ENCODE measurements around the gene CLSTN2.

Gene CLSTN2

DNA sequence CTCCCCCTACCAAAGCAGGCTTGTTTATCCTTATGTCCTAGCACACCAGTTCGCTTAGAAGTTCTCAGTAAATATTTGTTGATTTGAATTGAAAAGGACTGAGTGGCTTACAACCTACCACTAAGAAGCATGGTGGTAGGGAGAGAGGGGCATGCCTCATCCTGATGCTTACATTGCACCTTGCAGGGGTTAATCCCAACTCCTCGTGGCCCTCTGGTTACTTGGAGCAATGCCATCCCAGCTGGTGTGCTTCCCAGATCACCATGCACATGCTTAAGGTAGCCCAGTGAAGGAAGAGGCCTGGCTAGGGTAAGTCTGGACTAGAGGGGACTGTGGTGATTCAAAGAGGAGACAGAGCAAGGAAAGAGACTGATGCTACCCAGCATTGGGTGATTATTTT lies 253.3 kb downstream of the CLSTN2 start:
- H3K4me3 Mint-ChIP-seq, result no peak overlapping the region
- no peak overlapping the region for H3K27ac Mint-ChIP-seq
- H3K27me3 Mint-ChIP-seq, result no peaks in the 10 kb centered on the region
- DNase-seq, result no peak
- H3K36me3 Mint-ChIP-seq, result no peaks in the 10 kb centered on the region
- CTCF ChIA-PET, result no interaction called here
- no peaks in the 10 kb centered on the region for H3K4me1 Mint-ChIP-seq
- H3K9me3 Mint-ChIP-seq, result no peaks in the 10 kb centered on the region

DNA sequence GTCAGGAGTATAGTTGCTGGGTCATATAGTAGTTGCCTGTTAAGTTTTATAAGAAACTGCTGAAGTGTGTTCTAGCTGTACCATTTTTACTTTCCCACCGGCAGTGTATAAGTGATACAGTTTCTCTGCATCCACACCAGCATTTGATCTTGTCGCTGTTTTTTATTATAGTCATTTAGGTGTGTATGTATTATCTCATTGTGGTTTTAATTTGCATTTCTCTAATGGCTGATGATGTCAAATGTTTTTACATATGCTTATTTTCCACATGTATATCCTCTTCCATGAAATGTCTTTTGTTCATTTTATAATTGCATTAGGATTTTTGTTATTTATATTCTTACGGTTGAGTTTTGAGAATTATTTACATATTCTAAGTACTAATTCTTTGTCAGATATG lies 254.3 kb downstream of the CLSTN2 start:
- H3K4me1 Mint-ChIP-seq, result no peaks in the 10 kb centered on the region
- no peaks in the 10 kb centered on the region for H3K36me3 Mint-ChIP-seq
- DNase-seq, result no peak
- H3K27me3 Mint-ChIP-seq, result no peaks in the 10 kb centered on the region
- CTCF ChIA-PET, result no interaction called here
- no peak overlapping the region for H3K4me3 Mint-ChIP-seq
- no peak overlapping the region for H3K27ac Mint-ChIP-seq
- no peaks in the 10 kb centered on the region for H3K9me3 Mint-ChIP-seq

GRCh38 chr3:140189976-140190375 lies 255.0 kb downstream of the CLSTN2 start:
- Mint-ChIP-seq H3K9me3 (no peaks in the 10 kb centered on the region), H3K27ac (no peak overlapping the region), H3K27me3 (no peaks in the 10 kb centered on the region), H3K36me3 (no peaks in the 10 kb centered on the region), H3K4me3 (no peak overlapping the region), H3K4me1 (no peaks in the 10 kb centered on the region)
- no peak for DNase-seq
- CTCF ChIA-PET, result no interaction called here

DNA sequence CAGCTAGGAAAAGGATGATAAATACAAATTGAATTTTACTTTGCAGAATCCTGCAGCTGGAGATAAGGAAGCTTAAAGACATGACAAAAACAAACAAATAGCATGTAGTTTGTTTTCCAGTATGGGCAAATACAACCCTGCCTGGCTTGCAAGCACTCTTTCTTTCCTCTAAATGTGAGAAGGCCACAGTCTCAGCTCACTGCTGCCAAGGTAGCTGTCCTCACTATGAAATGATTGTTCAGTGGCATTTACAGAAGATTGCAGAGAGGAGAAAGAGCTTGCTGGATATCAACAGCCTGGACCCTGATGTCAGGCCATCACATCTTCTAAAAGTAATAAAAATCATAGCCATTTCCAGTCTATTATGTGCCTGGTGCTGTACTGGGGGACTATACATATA lies 262.0 kb downstream of the CLSTN2 start:
- no peak overlapping the region for H3K4me3 Mint-ChIP-seq
- H3K9me3 Mint-ChIP-seq, result no peaks in the 10 kb centered on the region
- CTCF ChIA-PET, result no interaction called here
- peaks cover 4% of the 10 kb centered on the region for H3K27me3 Mint-ChIP-seq
- H3K27ac Mint-ChIP-seq, result no peak overlapping the region
- H3K4me1 Mint-ChIP-seq, result no peaks in the 10 kb centered on the region
- no peaks in the 10 kb centered on the region for H3K36me3 Mint-ChIP-seq
- no peak for DNase-seq

DNA sequence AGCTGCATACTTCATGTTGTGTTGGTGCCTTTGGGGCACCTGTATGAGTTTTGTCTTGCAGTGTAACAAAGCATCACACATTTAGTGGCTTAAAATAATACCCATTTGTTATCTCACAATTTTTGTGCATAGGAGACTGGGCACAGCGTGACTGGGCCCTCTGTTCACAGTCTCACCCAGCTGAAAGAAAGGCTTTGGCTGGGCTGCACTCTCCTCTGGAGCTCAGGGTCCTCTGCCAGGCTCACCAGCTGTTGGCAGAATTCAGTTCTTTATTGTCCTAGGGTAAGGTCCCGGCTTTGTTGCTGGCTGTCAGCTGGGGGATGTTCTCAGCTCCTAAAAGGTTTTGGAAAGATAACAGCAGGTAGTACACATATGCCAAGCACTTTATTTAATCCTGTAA lies 263.3 kb downstream of the CLSTN2 start:
- no peak for DNase-seq
- Mint-ChIP-seq H3K9me3 (no peaks in the 10 kb centered on the region), H3K27ac (no peak overlapping the region), H3K36me3 (no peaks in the 10 kb centered on the region), H3K4me3 (no peak overlapping the region), H3K27me3 (peaks cover 4% of the 10 kb centered on the region), H3K4me1 (no peaks in the 10 kb centered on the region)
- CTCF ChIA-PET, result no interaction called here

- CTCF ChIA-PET, result no interaction called here
- H3K36me3 Mint-ChIP-seq, result no peaks in the 10 kb centered on the region
Measured at GRCh38 chr3:140199008-140199407, 264.0 kb downstream of the CLSTN2 start.

DNA sequence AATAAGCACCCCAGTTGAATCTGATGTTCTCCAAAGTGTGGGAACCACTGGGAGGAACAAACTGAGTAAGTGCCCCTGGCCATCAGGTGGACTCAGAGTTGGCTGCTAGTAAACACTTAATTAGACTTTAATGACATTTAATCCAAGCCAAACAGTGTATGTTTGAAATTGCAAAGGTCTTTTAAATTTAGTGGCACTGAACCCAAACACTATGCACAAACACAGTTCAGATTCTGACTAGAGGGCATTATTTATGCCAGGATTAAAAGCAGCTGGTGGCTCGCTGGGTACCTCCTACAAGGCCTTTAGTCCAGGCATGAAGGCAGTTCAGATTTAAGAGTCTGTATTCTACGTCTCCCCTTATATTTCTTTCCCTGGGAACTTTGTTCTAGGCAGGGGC lies 264.8 kb downstream of the CLSTN2 start:
- CTCF ChIA-PET, result no interaction called here
- DNase-seq, result no peak
- Mint-ChIP-seq H3K36me3 (no peaks in the 10 kb centered on the region), H3K27ac (no peak overlapping the region), H3K4me1 (no peaks in the 10 kb centered on the region), H3K27me3 (peaks cover 4% of the 10 kb centered on the region), H3K4me3 (no peak overlapping the region), H3K9me3 (no peaks in the 10 kb centered on the region)

More at GRCh38 chr3:140199008-140199407, 264.0 kb downstream of the CLSTN2 start:
- Mint-ChIP-seq H3K9me3 (no peaks in the 10 kb centered on the region), H3K4me1 (no peaks in the 10 kb centered on the region), H3K4me3 (no peak overlapping the region), H3K27me3 (peaks cover 4% of the 10 kb centered on the region), H3K27ac (no peak overlapping the region)
- DNase-seq, result no peak

DNA sequence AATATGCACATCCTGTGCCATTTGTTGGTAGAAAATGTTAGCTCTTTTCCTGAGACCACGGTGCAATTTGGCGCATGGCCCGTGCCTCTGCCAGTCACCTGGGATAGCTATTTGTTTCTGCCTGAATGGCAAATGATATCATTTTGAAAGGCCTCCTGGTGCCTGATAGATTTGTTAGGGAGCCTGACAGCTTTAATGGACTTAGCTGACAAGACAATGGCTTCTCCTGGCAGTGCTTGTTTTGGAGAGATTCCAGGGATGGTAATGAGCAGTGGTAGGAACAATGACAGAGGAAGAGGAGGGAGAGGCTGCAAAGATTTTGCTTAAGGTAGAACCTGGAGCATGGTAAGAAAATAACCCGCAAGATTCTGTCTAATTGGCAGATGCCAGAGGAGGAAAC lies 268.5 kb downstream of the CLSTN2 start:
- H3K9me3 Mint-ChIP-seq, result no peaks in the 10 kb centered on the region
- H3K27ac Mint-ChIP-seq, result no peak overlapping the region
- no peak overlapping the region for H3K4me3 Mint-ChIP-seq
- DNase-seq, result no peak
- no peaks in the 10 kb centered on the region for H3K36me3 Mint-ChIP-seq
- H3K4me1 Mint-ChIP-seq, result no peaks in the 10 kb centered on the region
- no peaks in the 10 kb centered on the region for H3K27me3 Mint-ChIP-seq
- CTCF ChIA-PET, result no interaction called here

DNA sequence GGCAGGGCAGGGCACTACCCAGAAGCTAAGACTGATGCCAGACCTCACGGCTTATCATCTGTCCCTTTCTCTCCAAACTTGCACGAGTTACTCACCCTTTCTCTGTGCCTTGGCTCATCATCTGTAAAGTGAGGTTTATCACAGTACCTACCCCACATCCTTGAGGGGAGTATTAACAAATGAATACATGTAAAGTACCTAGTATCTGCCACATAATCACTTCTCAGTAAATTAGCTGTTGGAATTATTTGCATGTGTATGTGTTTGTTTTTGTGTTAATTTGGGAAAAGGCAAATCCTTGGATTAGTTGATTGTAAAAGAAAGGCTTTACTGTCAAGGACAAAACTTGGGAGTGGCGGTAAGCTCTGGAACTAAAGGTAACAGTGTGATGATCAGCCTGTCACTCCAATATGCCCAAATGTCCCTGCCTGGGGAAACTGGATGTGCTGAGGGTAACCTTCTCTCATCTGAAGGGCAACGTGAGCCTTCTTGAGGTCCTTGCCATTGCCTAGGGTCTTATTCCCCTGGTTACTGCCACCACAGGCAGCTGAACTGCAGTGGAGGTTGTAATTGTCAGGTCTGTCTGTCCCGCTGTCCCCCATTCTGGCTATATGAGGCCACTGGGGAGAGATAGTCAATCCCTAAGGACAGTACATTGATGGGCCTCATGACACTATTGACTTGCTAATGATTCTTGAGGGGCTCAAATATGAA lies 269.4 kb downstream of the CLSTN2 start:
- Mint-ChIP-seq H3K9me3 (no peaks in the 10 kb centered on the region), H3K36me3 (no peaks in the 10 kb centered on the region), H3K27ac (no peak overlapping the region), H3K27me3 (no peaks in the 10 kb centered on the region), H3K4me3 (no peak overlapping the region), H3K4me1 (no peaks in the 10 kb centered on the region)
- CTCF ChIA-PET, result no interaction called here
- no peak for DNase-seq

GRCh38 chr3:140205598-140205997 lies 270.6 kb downstream of the CLSTN2 start:
- H3K27me3 Mint-ChIP-seq, result no peaks in the 10 kb centered on the region
- CTCF ChIA-PET, result no interaction called here
- no peak overlapping the region for H3K27ac Mint-ChIP-seq
- H3K4me1 Mint-ChIP-seq, result no peaks in the 10 kb centered on the region
- DNase-seq, result no peak
- H3K9me3 Mint-ChIP-seq, result no peaks in the 10 kb centered on the region
- no peak overlapping the region for H3K4me3 Mint-ChIP-seq
- H3K36me3 Mint-ChIP-seq, result no peaks in the 10 kb centered on the region

GRCh38 chr3:140206196-140207040 lies 271.4 kb downstream of the CLSTN2 start:
- Mint-ChIP-seq H3K4me1 (no peaks in the 10 kb centered on the region), H3K9me3 (no peaks in the 10 kb centered on the region), H3K27ac (no peak overlapping the region), H3K4me3 (no peak overlapping the region), H3K27me3 (no peaks in the 10 kb centered on the region), H3K36me3 (no peaks in the 10 kb centered on the region)
- CTCF ChIA-PET, result no interaction called here
- DNase-seq, result no peak

DNA sequence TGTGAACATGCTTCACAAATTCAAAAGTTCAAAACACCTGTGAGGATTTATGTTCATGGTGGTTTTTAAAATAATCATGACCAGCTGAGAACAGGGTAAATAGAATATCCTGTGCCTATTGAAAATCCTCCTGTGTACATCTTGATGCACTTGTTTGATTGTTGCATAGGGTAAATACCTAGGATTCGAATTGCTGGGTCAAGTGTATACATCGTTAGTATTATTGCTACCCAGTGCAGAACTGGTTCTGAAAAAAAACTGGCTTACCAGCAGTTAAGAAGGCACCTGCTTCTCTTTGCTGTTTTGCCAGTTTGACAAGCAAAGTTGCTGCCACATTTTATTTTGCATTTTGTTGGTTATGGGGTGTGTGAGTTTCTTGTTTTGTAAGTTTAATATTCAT lies 272.6 kb downstream of the CLSTN2 start:
- no peak for DNase-seq
- CTCF ChIA-PET, result no interaction called here
- Mint-ChIP-seq H3K4me3 (no peak overlapping the region), H3K36me3 (no peaks in the 10 kb centered on the region), H3K27me3 (no peaks in the 10 kb centered on the region), H3K27ac (no peak overlapping the region), H3K4me1 (no peaks in the 10 kb centered on the region), H3K9me3 (no peaks in the 10 kb centered on the region)

- Mint-ChIP-seq H3K9me3 (no peaks in the 10 kb centered on the region), H3K4me3 (no peak overlapping the region), H3K36me3 (no peaks in the 10 kb centered on the region), H3K27me3 (no peaks in the 10 kb centered on the region), H3K27ac (no peak overlapping the region), H3K4me1 (no peaks in the 10 kb centered on the region)
- DNase-seq, result no peak
- CTCF ChIA-PET, result no interaction called here
Measured at GRCh38 chr3:140216249-140216648, 281.3 kb downstream of the CLSTN2 start.

DNA sequence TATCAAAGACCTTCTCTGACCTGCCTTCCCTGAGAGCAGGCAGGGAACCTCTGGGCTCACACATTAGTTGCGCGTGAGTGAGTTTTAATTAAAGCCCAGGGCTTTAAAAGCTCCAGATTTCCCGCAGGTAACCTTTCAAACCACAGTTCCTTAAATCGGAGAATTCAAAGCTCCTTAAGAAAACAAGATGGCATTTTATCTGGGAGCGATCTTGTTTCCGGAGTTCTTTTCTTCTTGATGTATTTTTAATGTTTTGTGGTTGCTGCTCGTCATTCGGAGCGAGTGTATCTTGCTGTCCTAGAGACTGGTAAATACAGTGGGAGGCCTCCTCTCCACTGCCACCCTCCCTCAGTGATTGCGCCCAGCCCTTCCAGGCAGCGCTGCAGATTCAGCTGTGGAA lies 284.3 kb downstream of the CLSTN2 start:
- no peaks in the 10 kb centered on the region for H3K36me3 Mint-ChIP-seq
- DNase-seq, result no peak
- CTCF ChIA-PET, result no interaction called here
- H3K27ac Mint-ChIP-seq, result no peak overlapping the region
- no peaks in the 10 kb centered on the region for H3K27me3 Mint-ChIP-seq
- H3K4me1 Mint-ChIP-seq, result no peaks in the 10 kb centered on the region
- no peaks in the 10 kb centered on the region for H3K9me3 Mint-ChIP-seq
- H3K4me3 Mint-ChIP-seq, result no peak overlapping the region

- H3K27ac Mint-ChIP-seq, result no peak overlapping the region
- no peaks in the 10 kb centered on the region for H3K4me1 Mint-ChIP-seq
- H3K9me3 Mint-ChIP-seq, result no peaks in the 10 kb centered on the region
- no peaks in the 10 kb centered on the region for H3K27me3 Mint-ChIP-seq
- no peaks in the 10 kb centered on the region for H3K36me3 Mint-ChIP-seq
- no peak overlapping the region for H3K4me3 Mint-ChIP-seq
- DNase-seq, result no peak
- CTCF ChIA-PET, result no interaction called here
Measured at GRCh38 chr3:140219923-140220452, 285.0 kb downstream of the CLSTN2 start.

Data from activated naive CD4-positive, alpha-beta T cell treated with anti-CD3 and anti-CD28 coated beads, Interleukin-2, amount 10 ng/mL, durations not matched to agents 7 days and 5 days (primary cell).